Measurements from ENCODE around the gene SEZ6L.

SEZ6L gene

GRCh38 chr22:26214466-26214865 is 45.2 kb downstream of the SEZ6L start:
- TF ChIP-seq CTCF (IDR thresholded peaks at IDR 0.05; ENCODE audit: low read depth, low read length) = no peak
- H3K4me3 ChIP-seq (ENCODE audit: low read depth, low read length) = no peak overlapping the region

- TF ChIP-seq CTCF (IDR thresholded peaks at IDR 0.05; ENCODE audit: low read depth, low read length) = no peak
These were observed 46.5 kb downstream of the SEZ6L start for GRCh38 chr22:26215736-26216135.

GRCh38 chr22:26225207-26225606 is 55.9 kb downstream of the SEZ6L start:
- TF ChIP-seq CTCF (IDR thresholded peaks at IDR 0.05; ENCODE audit: low read depth, low read length) = no peak
- H3K4me3 ChIP-seq (ENCODE audit: low read depth, low read length) = no peak overlapping the region

More at GRCh38 chr22:26215736-26216135, 46.5 kb downstream of the SEZ6L start:
- H3K4me3 ChIP-seq (ENCODE audit: low read depth, low read length) = no peak overlapping the region

GRCh38 chr22:26226538-26227297 is 57.5 kb downstream of the SEZ6L start:
- no peak overlapping the region for H3K4me3 ChIP-seq (ENCODE audit: low read depth, low read length)
- TF ChIP-seq CTCF (IDR thresholded peaks at IDR 0.05; ENCODE audit: low read depth, low read length) = no peak

GRCh38 chr22:26229910-26230309 is 60.6 kb downstream of the SEZ6L start:
- TF ChIP-seq CTCF (IDR thresholded peaks at IDR 0.05; ENCODE audit: low read depth, low read length) = no peak
- H3K4me3 ChIP-seq (ENCODE audit: low read depth, low read length) = no peak overlapping the region

GRCh38 chr22:26234296-26234695 is 65.0 kb downstream of the SEZ6L start:
- H3K4me3 ChIP-seq (ENCODE audit: low read depth, low read length) = no peak overlapping the region
- TF ChIP-seq CTCF (IDR thresholded peaks at IDR 0.05; ENCODE audit: low read depth, low read length) = no peak

- TF ChIP-seq CTCF (IDR thresholded peaks at IDR 0.05; ENCODE audit: low read depth, low read length) = no peak
- H3K4me3 ChIP-seq (ENCODE audit: low read depth, low read length) = no peak overlapping the region
These were observed 66.7 kb downstream of the SEZ6L start for GRCh38 chr22:26235792-26236487.
